SKM-1 (cell line): ENCODE data around the gene RMRP.
"Not testable (repeated sequence)": the region's sequence is repeated elsewhere in the genome, so short reads cannot be mapped to it uniquely, and the experiment has no call there.

Source experiments
- DNase-seq: peaks from one replicate; lab custom pipeline; 2025; ENCODE audit not compliant: unreplicated experiment; lab: John Stamatoyannopoulos, UW

Gene RMRP

DNA sequence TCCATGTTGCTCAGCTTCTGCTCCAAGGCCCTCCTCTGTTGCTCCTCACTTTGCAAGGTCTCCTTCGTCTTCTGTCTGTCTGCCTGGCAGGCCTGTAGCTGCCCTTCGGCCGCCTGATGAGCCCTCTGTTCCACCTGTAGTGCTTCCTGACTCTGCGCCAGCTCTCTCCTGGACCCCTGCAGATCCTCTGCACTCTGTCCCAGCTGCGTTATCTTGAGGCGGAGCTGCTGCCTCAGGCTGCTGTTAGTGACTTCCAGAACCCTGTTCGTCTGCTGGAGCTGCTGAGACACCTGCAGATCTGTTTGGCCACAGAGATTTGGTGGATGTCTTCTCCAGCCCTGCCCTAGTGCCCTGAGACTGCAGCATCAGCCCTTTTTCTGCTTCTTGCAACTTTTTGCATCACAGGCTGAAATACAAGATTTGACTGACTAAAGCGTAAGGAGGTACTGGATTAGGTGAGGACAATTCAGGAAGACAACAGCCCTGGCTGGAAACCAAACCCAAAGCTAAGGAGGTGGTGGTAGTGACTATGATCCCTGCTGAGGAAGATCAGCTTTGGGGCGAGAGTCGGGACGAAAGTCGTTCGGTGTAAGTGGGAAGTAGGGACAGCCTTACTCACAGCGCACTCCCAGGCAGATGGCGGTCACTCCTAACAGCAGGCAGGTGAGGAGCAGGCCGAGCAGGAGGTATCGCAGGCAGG, 41.7 kb downstream of the RMRP start:
- no peak for DNase-seq

DNA sequence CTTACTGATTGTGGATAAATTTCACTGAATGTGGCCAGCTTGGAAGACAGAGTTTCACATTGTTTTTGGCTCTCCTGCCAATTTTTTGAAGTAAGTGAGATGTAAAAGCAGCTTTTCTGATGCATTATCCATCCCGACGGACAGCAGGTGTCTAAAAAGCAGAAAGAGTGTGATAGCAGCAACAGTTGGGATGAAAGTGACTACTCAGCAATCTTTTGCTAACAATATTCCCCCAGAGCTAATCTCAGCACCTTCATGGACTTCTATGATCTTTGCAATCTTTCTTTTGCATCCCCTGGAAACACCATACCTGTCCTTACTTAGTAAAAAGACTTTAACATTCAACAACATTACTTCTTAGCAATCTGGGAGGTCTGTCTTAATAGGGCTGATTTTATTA, 45.0 kb downstream of the RMRP start:
- no peak for DNase-seq

- not testable (repeated sequence) for DNase-seq
Measured at GRCh38 chr9:35612066-35612465, 45.8 kb downstream of the RMRP start.

GRCh38 chr9:35611230-35611797, 46.5 kb downstream of the RMRP start:
- DNase-seq, result peak; percentile 33

DNA sequence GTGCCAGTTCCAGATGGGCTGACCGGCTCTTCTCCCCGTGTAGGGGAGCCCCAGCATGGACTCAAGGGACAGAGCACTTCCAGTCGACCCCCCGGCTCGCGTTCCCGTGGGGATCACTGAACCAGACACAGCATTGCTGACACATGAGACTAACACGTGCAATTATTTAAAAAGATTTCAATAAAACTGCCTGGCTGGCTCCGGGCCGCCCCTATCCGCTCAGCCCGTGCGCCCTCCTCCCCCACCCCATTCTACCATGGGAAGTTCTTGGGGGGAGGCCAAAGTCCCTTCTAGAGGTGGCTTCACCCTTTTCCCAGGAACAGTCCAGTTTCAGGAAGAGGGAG, 48.0 kb downstream of the RMRP start:
- no peak for DNase-seq

- no peak for DNase-seq
Measured at GRCh38 chr9:35609001-35609819, 48.6 kb downstream of the RMRP start.

DNA sequence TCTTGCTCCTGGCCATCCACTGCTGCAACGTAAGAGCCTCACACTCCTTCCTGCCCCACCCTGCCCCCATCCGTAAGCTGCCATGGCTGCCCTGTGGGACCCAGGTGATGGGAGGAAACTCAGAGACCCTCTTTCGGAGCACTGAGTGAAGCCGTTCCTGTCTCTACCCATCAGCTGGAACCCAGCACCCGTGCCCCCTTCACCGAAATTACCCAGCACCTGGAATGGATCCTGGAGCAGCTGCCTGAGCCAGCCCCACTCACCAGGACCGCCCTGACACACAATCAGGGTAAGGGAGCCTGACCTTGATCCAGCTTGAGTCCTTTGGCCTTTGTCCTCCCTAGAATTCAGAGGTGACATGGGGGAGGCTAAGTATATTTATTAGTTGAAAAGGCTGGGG, 49.6 kb downstream of the RMRP start:
- DNase-seq, result no peak
